SHP77 treated with DMSO at 0.1 percent for 48 hours (cell line): Measurements from ENCODE around the gene TMPRSS3.

Source experiments
- DNase-seq: peaks from one replicate; lab custom pipeline; 2025; lab: John Stamatoyannopoulos, UW

TMPRSS3 gene

GRCh38 chr21:42350318-42350910 lies 45.4 kb downstream of the TMPRSS3 start:
- DNase-seq = no peak

GRCh38 chr21:42349420-42350317 lies 46.2 kb downstream of the TMPRSS3 start:
- DNase-seq = no peak

- no peak for DNase-seq
These were observed 47.1 kb downstream of the TMPRSS3 start for GRCh38 chr21:42348762-42349161.

GRCh38 chr21:42347601-42348327 lies 48.1 kb downstream of the TMPRSS3 start:
- no peak for DNase-seq

- DNase-seq = no peak
These were observed 48.8 kb downstream of the TMPRSS3 start for GRCh38 chr21:42346866-42347600.

GRCh38 chr21:42346441-42346840 lies 49.4 kb downstream of the TMPRSS3 start:
- DNase-seq = no peak

GRCh38 chr21:42344631-42345030 lies 51.2 kb downstream of the TMPRSS3 start:
- no peak for DNase-seq

GRCh38 chr21:42343963-42344510 lies 51.8 kb downstream of the TMPRSS3 start:
- no peak for DNase-seq

GRCh38 chr21:42343556-42343955 lies 52.3 kb downstream of the TMPRSS3 start:
- DNase-seq = no peak

- no peak for DNase-seq
These were observed 52.8 kb downstream of the TMPRSS3 start for GRCh38 chr21:42343101-42343500.

GRCh38 chr21:42341776-42342542 lies 53.9 kb downstream of the TMPRSS3 start:
- DNase-seq = no peak

- DNase-seq = peak; percentile 13
These were observed 55.4 kb downstream of the TMPRSS3 start for GRCh38 chr21:42340187-42341050.

- DNase-seq = no peak
These were observed 56.8 kb downstream of the TMPRSS3 start for GRCh38 chr21:42338729-42339715.

GRCh38 chr21:42337830-42338728 lies 57.8 kb downstream of the TMPRSS3 start:
- DNase-seq = peak; percentile 77

GRCh38 chr21:42337276-42337675 lies 58.6 kb downstream of the TMPRSS3 start:
- DNase-seq = no peak

- DNase-seq = peak; percentile 62
These were observed 59.8 kb downstream of the TMPRSS3 start for GRCh38 chr21:42336054-42336453.

- DNase-seq = no peak
These were observed 63.1 kb downstream of the TMPRSS3 start for GRCh38 chr21:42332557-42333317.
